Activated naive CD8-positive, alpha-beta T cell treated with anti-CD3 and anti-CD28 coated beads, Interleukin-2, amount 50 U/mL, for 16 hours (primary cell): Measurements from ENCODE around the gene LINGO3.

Source experiments
- DNase-seq: peaks from one replicate; pipeline ENCODE4 v3.0.0-alpha.2; 2020; ENCODE audit warnings: low read depth, low spot score

The LINGO3 gene

GRCh38 chr19:2266183-2266993 lies 41.6 kb downstream of the LINGO3 start:
- DNase-seq, result no peak

- DNase-seq, result no peak
Observed at GRCh38 chr19:2261438-2262172, 46.3 kb downstream of the LINGO3 start.

GRCh38 chr19:2260341-2260805 lies 47.6 kb downstream of the LINGO3 start:
- DNase-seq, result no peak

- DNase-seq, result no peak
Observed at GRCh38 chr19:2259336-2259735, 48.6 kb downstream of the LINGO3 start.
